HG03521 (cell line): ENCODE measurements around the gene PLCB4.
"Not testable (repeated sequence)": the region's sequence is repeated elsewhere in the genome, so short reads cannot be mapped to it uniquely, and the experiment has no call there.

Experiments used
- ATAC-seq: cut with Tn5 transposase; IDR thresholded peaks from one replicate; pipeline ENCODE4 v1.9.1; 2021; ENCODE audit warnings: mild to moderate bottlenecking, moderate library complexity; ENCODE audit not compliant: unreplicated experiment

Gene PLCB4

DNA sequence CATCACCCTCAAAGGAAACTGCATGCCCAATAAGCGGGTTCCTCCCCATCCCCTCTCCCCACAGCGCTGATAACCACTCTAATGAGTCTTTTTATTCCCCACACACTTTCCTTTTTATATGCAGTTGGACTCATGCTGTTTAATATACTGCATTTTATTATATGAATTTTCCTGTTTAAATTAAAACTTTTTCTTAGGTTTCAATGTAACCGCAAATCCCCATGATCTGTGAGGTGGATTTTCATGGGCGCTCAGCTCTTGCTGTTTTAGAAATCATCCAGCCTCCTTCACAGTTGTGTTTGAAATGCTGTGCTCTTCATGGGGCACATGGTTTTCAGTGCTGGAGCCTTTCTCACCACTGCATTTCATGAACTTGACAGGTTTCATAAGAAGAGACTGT is 280.4 kb downstream of the PLCB4 start:
- ATAC-seq = no peak

DNA sequence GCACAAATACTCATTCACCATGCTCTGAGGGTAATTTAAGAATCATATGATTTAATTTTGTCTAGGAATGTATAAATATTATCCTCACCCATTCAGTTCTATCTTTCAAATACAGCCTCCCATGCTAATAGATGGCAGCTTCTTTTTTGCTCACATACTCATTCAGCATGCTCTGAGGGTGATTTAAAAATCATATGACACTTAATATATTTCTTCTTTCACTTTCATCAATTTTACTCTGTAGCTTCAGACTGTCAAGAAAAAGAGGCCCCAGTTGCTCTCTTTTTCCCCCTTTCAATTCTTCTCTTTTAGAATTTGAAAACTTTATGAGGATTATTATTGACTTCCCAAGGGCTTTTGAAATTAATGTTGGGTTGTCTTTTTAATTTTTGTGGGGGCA is 283.9 kb downstream of the PLCB4 start:
- no peak for ATAC-seq

DNA sequence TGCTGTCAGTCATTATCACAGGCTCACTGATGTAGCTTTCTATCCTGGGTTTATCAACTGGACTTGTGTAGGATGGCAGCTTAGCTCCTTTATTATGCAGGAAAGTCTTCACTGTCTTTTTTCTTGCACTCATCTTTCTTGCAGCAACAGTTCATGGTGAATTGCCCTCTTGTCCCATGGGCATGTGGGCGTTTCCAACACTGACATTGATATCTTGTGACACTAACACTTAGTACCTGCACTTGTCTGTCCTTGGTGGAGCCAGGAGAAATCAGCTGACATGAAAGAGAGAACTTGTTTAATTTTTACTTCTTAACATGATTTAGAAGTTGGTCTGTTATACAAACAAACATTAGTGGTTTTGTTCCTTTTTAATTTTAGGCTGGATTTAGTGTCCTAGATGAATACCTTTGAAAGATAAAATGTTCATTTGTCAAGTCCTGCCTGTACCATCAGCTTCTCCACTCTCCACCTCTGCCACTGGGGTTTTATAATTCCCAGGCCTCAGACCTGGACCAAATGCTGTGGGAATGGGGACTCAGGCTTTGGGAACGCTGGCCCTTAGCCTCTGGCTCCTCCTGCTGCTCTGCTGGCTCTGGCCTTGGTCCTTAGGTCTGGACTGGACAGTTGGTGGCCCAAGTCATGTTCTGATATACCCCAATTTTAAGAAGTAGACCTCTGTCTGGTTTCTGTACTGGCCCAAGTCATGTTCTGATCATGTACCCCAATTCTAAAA is 284.5 kb downstream of the PLCB4 start:
- no peak for ATAC-seq

DNA sequence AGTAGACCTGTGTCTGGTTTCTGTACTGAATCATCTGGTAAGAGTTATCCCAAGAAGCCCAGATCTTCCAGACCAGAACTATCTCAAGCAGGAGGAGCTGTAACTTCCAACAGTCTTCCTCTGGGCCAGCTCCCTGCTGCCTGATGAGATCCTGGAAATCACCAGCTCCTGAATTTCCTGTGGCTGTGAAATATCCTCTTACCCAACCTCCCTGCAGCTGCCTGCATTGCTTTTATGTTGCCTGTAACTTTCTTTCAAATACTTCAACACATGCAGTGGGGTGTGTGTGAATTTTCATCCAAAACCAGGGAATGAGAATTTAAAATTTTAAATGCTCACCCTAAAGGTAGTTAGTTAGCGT is 285.0 kb downstream of the PLCB4 start:
- ATAC-seq = no peak

DNA sequence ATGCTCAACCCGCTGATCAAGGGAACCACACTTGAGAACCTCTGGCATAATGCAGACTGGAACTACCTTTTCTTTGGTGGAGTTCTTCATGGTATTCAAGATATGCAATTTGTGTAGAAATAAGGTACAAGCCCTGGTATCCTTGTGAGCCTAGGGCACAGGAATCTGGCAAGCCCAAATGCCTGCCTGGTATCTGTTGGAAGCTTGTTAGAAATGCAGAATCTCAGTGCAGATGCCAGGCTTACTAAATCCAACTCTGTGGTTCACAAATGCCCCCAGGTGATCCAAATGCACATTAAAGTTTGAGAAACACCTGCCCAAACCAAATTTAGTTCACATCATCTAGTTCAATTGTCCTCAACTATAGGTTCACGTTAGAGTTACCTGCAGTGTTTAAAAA is 285.7 kb downstream of the PLCB4 start:
- ATAC-seq = no peak

- ATAC-seq = no peak
Observed at GRCh38 chr20:9358001-9358400, 289.1 kb downstream of the PLCB4 start.

DNA sequence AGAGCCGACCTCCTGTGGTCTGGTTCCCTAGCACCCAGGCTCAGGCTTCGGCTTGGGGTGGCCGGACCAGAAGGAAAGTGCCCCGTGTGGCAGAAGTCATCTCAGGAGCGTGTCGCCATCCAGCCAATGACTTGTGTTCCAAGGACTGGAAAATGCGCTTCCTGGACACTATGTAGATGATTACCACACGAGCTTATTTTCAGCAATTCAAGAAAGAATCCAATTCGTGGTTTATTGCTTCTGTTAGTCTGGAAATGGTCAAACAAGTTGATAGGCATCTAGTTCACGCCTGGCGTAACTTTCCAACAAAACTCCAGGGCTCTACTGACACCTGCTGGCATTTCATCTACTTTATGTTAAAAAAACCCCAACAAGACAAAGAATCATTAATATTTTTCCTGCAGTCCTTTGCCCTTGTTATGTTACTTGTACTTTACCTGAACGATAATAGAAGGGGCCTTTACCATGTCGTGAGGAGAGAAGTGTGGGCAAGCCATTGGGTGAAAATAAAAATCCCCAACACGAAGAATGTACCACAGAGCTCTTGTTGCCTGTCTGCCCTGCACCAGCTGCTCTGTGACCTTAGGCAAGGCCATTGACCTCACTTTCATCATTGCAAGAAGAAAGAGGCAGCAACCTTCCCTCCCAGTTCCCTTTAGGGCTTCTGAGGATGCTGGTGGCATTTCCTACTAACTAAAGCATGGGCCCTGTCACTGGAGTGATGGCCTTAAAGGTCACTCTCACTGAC is 290.8 kb downstream of the PLCB4 start:
- no peak for ATAC-seq

- ATAC-seq = no peak
Observed at GRCh38 chr20:9360431-9360830, 291.5 kb downstream of the PLCB4 start.

DNA sequence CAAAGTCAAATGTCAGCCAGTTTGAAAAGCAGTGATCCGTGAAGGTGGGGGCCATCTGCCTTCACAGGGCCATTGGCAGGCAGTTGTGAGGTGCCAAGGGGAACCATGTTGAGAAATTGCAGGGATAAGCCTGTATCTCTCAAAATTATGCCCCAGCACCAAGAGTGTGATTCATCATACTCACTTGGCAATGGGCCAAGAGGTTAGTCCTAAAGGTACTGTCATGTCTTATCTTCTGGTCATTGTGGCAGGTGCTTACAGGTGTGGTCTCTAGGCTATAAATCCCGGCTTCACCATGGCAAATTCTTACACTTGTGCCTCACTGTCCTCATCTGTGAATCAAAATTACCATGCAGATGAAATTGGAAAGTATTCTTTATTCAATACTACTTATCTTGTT is 294.8 kb downstream of the PLCB4 start:
- ATAC-seq = no peak

DNA sequence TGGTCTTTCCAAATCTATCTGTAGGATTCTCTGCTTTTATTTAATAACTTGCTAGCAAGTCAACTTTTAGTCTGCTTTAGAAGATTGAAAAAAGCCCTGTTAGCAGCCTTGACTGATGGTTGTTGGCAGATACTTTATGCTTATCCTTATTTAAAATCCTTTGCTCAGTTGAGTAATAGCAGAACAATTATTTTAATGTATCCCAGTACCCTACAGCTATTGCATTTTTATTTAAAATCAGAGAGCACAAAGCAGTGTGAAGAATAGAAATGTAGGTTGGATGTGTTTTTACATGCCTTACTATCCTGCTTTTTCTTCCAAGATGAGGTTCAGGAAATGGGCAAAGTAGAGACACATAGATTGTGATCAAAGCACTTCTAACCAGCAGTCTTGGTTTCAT is 298.4 kb downstream of the PLCB4 start:
- no peak for ATAC-seq

DNA sequence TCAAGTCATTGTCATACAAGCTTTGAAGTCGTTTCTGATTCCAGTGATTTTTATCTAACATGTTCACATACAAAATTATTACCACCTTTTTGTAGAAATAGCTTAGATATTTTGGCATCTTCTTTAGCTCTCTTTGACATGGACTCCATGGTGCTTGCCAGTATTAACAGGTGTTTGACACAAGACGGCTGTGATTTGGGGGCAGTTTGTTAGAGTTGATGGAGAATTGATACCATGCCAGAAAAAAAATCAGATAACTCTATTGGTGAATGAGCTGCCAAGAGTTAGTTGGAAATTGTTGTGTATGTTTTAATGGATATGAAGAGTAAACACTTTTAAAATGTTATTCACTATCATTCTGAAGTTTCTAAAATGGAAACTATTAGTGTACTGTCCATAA is 298.9 kb downstream of the PLCB4 start:
- no peak for ATAC-seq

DNA sequence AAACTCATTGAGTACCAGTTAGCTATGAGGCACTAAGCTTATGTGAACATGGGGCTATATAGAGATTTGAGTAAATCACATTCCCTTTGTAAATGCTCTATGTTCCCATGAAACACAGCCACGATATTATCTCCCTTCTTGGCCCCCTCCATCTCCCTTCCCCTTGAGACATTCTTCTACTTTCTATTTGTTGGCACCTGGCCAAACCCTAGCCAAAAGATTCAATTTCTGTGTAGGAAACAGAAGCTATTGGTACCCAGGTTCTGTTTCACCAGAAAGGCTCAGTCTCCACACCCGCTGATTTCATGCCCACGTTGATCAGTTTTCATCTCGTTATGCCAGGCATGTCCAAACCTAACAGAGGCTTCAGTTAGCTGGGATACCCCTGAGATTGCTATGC is 300.0 kb downstream of the PLCB4 start:
- ATAC-seq = no peak

DNA sequence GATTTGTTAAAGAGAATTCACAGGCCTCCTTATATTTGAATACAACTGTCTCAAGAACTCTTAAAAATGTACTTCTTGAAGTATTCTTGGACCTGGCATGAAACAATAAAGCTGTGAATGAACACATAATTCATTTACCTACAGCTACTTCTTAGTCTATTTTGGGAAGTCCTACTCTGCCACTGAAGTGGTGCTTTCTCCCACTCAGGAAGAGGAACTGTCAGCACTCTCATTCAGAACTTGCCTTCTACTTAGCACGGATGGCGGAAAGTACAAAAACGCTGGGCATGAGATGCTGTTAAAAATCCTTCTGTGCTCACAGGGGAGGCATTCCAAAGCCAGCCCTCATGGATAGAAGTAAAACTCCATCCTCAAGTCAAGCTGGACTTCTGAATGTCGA is 300.7 kb downstream of the PLCB4 start:
- no peak for ATAC-seq

DNA sequence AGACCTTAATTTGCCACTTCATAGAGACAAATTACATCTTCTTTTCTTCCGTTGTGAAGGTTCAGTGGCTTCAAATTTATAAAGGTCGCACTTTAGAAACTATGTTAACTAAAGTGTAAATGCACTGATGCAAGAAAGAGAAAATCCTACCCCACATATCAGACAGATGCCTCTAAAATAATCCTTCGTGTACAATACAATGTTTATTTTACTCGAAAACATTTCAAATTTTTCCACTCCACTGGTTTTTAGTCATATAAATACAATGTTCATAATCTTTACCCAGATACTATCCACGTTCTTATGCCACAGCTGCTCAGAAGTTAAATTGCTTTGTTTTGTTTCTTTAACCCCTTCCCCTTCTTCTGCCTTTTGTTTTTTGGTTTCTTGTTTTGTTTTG is 305.2 kb downstream of the PLCB4 start:
- no peak for ATAC-seq

GRCh38 chr20:9374480-9374879 is 305.6 kb downstream of the PLCB4 start:
- ATAC-seq = no peak

DNA sequence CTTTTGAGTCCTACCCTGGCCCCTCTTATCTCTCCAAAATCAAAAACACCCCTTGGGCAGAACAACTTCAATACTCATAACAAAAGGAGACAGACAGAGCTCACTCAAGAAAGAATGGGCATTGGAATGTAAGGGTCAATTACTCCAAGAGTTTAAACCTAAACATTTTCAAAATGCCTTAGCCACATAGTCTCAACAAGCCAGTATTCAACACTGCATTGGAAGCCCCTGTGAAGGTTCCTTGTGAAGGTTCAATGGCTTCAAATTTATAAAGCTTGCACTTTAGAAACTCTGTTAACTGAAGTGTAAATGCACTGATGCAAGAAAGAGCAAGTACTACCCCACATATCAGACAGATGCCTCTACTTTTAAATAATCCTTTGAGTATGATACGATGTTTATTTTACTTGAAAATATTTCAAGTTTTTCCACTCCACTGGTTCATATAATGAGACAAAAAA is 306.4 kb downstream of the PLCB4 start:
- ATAC-seq = no peak

- no peak for ATAC-seq
Observed at GRCh38 chr20:9377007-9377406, 308.1 kb downstream of the PLCB4 start.

DNA sequence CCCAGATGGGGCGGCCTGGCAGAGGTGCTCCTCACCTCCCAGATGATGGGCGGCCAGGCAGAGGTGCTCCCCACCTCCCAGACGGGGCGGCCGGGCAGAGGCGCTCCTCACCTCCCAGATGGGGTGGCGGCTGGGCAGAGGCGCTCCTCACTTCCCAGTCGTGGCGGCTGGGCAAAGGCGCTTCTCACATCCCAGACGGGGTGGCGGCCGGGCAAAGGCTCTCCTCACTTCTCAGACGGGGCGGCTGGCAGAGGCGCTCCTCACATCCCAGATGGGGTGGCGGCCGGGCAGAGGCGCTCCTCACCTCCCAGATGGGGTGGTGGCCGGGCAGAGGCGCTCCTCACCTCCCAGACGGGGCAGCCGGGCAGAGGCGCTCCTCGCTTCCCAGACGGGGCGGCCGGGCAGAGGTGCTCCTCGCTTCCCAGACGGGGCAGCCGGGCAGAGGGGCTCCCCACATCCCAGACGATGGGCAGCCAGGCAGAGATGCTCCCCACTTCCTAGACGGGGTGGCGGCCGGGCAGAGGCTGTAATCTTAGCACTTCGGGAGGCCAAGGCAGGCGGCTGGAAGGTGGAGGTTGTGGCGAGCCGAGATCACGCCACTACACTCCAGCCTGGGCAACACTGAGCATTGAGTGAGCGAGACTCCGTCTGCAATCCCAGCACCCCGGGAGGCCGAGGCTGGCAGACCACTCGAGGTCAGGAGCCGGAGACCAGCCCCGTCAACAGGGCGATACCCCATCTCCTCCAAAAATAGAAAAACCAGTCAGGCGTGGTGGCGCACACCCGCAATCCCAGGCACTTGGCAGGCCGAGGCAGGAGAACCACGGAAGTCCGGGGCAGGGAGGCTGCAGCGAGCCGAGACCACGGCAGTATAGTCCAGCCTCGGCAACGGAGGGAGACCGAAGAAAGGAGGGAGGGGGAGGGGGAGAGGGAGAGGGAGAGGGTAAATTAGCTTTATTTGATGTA is 316.7 kb downstream of the PLCB4 start:
- not testable (repeated sequence) for ATAC-seq

DNA sequence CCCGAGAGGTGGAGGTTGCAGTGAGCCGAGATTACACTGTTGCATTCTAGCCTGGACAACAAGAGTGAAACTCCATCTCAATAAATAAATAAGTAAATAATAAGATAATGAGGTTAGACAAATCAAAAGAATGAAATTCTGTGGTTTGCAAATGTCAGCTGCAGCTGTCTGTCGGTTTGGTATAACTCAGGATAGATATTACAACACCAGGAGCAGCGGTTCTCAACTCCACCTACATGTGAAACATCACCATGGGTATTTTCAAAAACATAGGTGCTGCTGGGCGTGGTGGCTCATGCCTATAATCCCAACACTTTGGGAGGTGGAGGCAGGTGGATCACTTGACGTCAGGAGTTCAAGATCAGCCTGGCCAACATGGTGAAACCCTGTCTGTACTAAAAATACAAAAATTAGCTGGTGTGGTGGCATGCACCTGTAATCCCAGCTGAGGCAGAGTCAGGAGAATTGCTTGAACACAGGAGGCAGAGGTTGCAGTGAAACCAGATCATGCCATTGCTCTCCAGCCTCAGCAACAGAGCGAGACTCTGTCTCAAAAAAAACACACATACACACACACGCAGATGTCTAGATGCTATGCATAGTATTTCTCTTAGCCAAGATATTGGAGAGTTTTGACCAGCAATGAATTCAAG is 319.4 kb downstream of the PLCB4 start:
- no peak for ATAC-seq

DNA sequence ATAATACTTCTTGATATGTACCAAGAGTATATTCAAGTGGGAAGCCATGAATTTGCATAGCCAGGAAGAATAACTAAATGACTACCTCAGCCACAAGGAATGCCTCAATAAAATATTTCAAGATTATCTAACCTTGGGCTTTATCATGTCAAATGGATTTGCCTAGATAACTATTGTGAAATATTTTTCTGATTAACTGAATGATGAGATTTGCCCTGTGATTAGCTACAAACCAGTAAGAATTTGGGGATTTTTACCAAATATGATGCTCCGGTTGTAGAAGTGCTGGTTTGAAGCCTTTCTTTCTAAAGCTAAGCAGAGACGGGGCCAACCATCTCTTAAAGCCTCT is 319.9 kb downstream of the PLCB4 start:
- no peak for ATAC-seq

GRCh38 chr20:9389346-9389745 is 320.5 kb downstream of the PLCB4 start:
- no peak for ATAC-seq
